PC-3 (cell line): ENCODE data around the gene HAND2.

ENCODE experiments used
- EZH2 ChIP-seq: fragments of 300-600 bp; sonication (generic); IDR thresholded peaks from one replicate; pipeline ENCODE4 v1.6.1; 2017; ENCODE audit warnings: antibody characterized with exemption, mild to moderate bottlenecking, low read length; ENCODE audit not compliant: unreplicated experiment
- EZH2phosphoT487 ChIP-seq: fragments of 300-600 bp; sonication (generic); IDR thresholded peaks from 2 replicates; pipeline ENCODE4 v1.6.1; 2018; ENCODE audit warnings: mild to moderate bottlenecking, antibody characterized with exemption, low read length, borderline replicate concordance
- TF ChIP-seq, protein P1 (sequence below): fragments of 300-600 bp; sonication (generic); conservative IDR thresholded peaks from 2 replicates; pipeline ENCODE4 v1.5.1; 2017; ENCODE audit warnings: antibody characterized with exemption, low read depth, mild to moderate bottlenecking, low read length

GRCh38 chr4:173482330-173482931, 47.6 kb downstream of the HAND2 start:
- no peak for TF ChIP-seq EZH2phosphoT487
- TF ChIP-seq, protein P1, sequence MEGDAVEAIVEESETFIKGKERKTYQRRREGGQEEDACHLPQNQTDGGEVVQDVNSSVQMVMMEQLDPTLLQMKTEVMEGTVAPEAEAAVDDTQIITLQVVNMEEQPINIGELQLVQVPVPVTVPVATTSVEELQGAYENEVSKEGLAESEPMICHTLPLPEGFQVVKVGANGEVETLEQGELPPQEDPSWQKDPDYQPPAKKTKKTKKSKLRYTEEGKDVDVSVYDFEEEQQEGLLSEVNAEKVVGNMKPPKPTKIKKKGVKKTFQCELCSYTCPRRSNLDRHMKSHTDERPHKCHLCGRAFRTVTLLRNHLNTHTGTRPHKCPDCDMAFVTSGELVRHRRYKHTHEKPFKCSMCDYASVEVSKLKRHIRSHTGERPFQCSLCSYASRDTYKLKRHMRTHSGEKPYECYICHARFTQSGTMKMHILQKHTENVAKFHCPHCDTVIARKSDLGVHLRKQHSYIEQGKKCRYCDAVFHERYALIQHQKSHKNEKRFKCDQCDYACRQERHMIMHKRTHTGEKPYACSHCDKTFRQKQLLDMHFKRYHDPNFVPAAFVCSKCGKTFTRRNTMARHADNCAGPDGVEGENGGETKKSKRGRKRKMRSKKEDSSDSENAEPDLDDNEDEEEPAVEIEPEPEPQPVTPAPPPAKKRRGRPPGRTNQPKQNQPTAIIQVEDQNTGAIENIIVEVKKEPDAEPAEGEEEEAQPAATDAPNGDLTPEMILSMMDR = no peak
- no peak for TF ChIP-seq EZH2
